Fibroblast of peridontal ligament (primary cell): Measurements from ENCODE around the gene COG1.

ENCODE experiments used
- DNase-seq: peaks from one replicate; pipeline ENCODE4 v3.0.0-alpha.2; 2010; ENCODE audit errors: extremely low read depth

COG1 gene

DNA sequence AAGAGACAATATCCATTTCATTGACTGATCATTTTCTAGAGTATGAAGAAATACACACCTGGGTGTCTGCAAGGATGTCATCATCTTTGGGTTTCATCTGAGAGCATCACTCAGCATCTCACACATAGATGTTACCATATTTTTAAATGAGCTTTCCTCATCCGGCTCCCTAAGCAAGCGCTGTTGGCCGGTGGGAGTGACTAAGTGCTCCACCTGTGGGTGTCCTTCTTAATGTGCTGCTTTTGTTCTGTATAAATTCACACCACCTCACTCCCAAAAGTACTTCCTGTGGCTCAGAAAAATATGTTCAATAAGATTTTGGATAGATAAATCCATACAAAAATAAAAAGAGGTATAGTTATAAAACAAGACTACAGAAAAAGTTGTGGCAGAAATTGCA lies 20.6 kb upstream of the COG1 start:
- DNase-seq, result no peak

- DNase-seq, result no peak
These were observed 18.7 kb upstream of the COG1 start for GRCh38 chr17:73174126-73174525.

- DNase-seq, result no peak
These were observed 16.8 kb upstream of the COG1 start for GRCh38 chr17:73175962-73176565.

GRCh38 chr17:73179387-73179786 lies 13.5 kb upstream of the COG1 start:
- peak; percentile 34 for DNase-seq

- no peak for DNase-seq
These were observed 13.0 kb upstream of the COG1 start for GRCh38 chr17:73179878-73180277.

DNA sequence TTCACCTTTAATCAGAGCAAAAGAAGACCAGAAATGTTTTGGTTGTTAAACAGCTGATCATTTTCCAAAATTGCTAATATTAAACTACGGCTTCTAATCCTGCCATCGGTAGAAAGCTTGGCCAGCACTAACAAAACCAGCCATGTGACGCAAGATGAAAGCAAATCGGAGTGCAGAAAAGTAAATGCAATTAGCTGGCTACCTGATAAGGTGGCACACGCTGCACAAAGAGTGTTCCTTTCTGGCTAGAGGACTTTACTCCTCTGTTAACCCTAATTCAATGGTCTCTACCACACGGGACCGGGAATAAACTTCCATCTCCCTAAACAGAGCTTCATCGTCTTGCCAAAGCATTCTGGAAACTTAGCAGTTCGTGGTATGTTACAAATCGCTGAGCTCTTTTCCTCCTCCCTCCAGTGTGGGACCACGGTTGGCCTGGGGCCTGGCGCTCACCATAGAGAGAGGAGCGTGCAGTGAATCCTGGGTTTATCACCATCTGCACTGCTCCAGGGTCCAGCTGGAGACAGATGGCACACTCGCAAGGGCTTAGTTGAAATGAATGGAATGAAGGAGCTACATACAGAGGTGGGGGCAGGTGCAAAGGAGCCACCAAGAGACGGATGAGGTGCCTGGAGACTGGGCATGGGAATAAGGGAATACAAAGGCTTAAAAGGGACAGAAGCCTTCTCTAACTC lies 10.1 kb upstream of the COG1 start:
- DNase-seq, result no peak

DNA sequence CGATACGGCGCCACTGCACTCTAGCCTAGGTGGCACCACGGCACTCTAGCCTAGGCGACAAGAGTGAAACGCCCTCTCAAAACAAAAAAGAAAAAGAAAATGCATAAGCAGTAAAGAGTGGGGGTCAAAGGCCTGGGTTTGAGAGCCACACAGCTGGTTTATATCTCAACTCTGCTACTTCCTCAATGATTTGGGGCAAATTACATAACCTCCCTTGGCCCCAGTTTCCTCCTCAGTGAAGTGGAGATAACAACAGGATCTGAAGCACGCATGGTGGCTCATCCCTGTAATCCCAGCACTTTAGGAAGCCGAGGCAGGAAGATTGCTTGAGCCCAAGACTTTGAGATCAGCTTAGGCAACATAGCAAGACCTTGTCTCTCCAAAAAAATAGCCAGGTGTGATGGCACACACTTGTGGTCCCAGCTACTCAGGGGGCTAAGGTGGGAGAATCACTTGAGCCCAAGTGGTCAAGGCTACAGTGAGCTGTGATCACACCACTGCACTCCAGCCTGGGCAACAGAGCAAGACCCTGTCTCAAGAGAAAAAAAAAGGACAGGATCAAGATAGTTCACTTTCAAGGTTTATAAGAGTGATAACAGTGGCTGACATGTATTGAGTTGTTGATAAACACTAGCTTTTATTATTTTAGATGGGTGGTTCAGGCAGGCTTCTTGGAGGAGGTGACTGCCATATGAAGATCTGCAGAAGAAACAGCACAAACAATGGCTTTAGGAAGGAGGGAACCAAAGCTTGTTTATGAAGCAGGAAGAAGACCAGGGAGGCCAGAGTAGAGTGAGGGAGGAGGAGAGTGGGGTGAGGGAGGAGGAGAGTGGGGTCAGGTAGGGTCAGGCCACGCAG lies 8.5 kb upstream of the COG1 start:
- DNase-seq, result no peak

GRCh38 chr17:73186283-73187050 lies 6.4 kb upstream of the COG1 start:
- DNase-seq, result no peak

DNA sequence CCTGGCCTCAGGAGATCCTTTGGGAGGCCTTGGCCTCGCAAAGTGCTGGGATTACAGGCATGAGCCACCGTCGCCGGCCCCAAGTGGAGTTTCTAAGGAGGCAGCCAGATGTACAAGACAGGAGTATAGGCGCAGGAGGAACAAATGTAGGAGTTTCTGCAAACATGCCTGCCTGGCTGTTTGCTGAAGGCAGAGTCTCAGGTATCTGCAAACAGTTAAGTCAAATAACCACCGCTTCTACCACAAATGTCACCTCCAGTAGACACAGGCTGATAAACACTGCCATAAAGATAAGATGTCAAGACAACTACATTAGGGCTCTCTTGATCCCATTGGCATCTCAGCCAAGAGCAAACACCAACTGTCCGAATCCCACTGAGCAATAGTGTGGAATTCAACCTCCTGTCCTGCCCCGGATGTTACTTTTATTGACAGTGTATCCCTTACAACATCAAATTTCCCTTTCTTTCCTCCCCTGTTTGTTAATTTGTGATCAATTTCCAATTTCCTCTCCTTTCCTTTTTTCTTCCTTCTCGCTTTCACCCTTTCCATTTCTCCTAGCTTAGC lies 5.6 kb upstream of the COG1 start:
- no peak for DNase-seq

- no peak for DNase-seq
These were observed 4.8 kb upstream of the COG1 start for GRCh38 chr17:73188011-73188410.

GRCh38 chr17:73189417-73190099 lies 3.3 kb upstream of the COG1 start:
- DNase-seq, result peak; percentile 72

DNA sequence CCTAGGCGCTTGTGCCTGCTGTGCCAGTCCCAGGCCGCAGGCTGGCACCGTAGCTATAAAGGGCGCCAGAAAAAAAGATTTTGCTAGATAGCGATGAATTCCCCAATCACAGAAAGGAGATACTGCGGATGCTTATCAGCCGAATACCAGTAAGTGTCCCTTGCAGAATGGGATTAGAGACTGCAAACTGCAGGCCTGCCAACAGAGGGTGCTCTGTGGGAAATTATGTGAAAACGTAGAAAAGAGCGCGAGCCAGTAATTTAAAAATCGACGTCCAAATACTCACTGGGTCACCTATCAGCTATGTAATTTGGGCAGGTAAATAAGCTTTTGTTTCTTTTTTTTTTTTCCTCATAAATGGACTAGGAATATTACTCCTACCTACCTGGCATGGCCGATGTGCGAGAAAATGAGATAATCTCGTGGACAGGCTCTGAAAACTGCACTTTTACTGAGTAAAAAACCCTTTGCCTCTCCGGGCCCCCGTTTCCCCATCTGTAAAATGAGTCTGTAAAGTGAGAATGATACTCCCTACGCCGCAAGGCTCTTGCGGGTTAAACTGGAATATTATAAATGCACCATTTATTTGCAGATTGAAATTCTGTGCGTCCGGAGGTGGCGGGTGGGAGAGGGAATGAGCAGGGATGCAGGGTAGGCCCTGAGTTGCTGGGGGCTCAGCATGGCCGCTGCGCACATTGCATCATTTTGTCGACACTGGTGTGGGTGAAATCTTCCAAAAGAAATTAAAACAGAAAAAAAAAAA lies 1.2 kb upstream of the COG1 start:
- peak; percentile 76 for DNase-seq

- peak; percentile 49 for DNase-seq
These were observed 505 bp upstream of the COG1 start for GRCh38 chr17:73192206-73192893.

GRCh38 chr17:73194514-73195222 lies 1.8 kb downstream of the COG1 start:
- DNase-seq, result peak; percentile 70

GRCh38 chr17:73196500-73196899 lies 3.6 kb downstream of the COG1 start:
- peak; percentile 35 for DNase-seq

DNA sequence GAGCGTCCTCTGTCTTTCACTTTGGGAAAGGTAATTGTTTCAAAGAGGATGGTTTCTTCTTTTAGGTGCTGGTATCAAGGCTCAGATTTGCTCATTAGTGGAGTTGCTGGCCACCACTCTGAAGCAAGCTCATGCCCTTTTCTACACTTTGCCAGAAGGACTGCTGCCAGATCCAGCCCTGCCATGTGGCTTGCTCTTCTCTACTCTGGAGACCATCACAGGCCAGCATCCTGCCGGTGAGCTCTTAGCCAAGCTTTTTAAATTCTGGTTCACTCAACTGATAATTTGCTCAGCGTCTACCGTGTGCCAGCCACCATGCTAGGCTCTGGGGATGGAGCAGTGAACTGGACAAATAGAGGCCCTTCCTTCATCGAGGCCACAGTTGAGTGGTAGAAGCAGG lies 4.3 kb downstream of the COG1 start:
- no peak for DNase-seq

GRCh38 chr17:73198201-73198929 lies 5.5 kb downstream of the COG1 start:
- DNase-seq, result no peak

DNA sequence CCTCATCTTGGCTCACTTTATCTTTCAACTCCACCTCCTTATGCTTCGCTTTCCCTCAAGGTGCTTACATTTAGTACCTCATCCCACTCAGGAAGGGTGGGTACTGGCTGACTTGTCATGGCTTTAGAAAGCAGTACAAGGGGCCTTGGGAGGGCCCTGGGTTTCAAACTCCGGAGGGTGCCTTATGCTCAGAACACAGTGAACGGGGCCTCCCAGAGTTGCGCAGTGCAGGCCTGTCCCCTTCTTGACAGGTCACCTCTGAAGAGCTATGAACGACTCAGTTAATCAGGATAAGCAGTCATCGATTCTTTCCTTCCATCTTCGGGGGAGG lies 6.0 kb downstream of the COG1 start:
- DNase-seq, result no peak
